ENCODE results near the gene MELTF. TPM values are rescaled to one million over a fixed set of nuclear protein-coding genes. Genes with fewer than 3 reads are reported as not detected.

MELTF gene
- total and polyA plus RNA-seq, 9 of the 15 experiments (the other 6 are each of a cell fraction or from before 2014, with no cell fraction given): 0.35 to 10.5 (median 4.5) TPM

GRCh38 chr3:197002701-197003454 is 26.7 kb downstream of the MELTF start (continued):
- TF ChIP-seq HMGXB4 (CRISPR knock-in tag; IDR thresholded peaks at IDR 0.05) (peak; percentile 96), GTF2B (IDR thresholded peaks at IDR 0.05; ENCODE audit: extremely low read depth, insufficient read length) (no peak), SMAD4 (CRISPR knock-in tag; conservative IDR thresholded peaks at IDR 0.05) (peak; percentile 91), CTCF (IDR thresholded peaks at IDR 0.05 in 2 of 3, conservative IDR thresholded peaks at IDR 0.05 in 1 of 3; ENCODE audit: insufficient read depth in 2 of 3, low read depth in 1 of 3, low read length in 3 of 3) (peak; percentile 48 to 83 (median 72)), MTA3 (IDR thresholded peaks at IDR 0.05; ENCODE audit: borderline replicate concordance) (0 out of 2 replicates have a peak, but pooled peaks have one; percentile 35), HMGN3 (IDR thresholded peaks at IDR 0.05; ENCODE audit: borderline replicate concordance, extremely low read depth, insufficient read length, low read depth, low read length) (peak; percentile 77), ZBTB33 (CRISPR knock-in tag; IDR thresholded peaks at IDR 0.05) (peak; percentile 44; the same call in 1 of the 2 replicates), POLR2G (IDR thresholded peaks at IDR 0.05; ENCODE audit: low read depth, low read length) (peak; percentile 74), SMC3 (conservative IDR thresholded peaks at IDR 0.05; ENCODE audit: insufficient read depth, low read depth, low read length) (peak; percentile 36; the same call in 1 of the 2 replicates), SRSF1 (IDR thresholded peaks at IDR 0.05; ENCODE audit: low read depth, low read length) (no peak), XRCC4 (IDR thresholded peaks at IDR 0.05; ENCODE audit: extremely low read depth, insufficient read depth, insufficient read length) (no peak), ARID1B (IDR thresholded peaks at IDR 0.05) (no peak), STAG1 (CRISPR knock-in tag; IDR thresholded peaks at IDR 0.05; ENCODE audit: borderline replicate concordance) (peak; percentile 58; the same call in 1 of the 2 replicates), THAP12 (CRISPR knock-in tag; IDR thresholded peaks at IDR 0.05) (0 out of 2 replicates have a peak, but pooled peaks have one; percentile 2), ZKSCAN3 (CRISPR knock-in tag; IDR thresholded peaks at IDR 0.05) (no peak), FOXP1 (CRISPR knock-in tag; IDR thresholded peaks at IDR 0.05) (peak; percentile 72; the same call in 1 of the 2 replicates), MAZ (CRISPR knock-in tag; conservative IDR thresholded peaks at IDR 0.05 in 1 of 2, IDR thresholded peaks at IDR 0.05 in 1 of 2) (peak; percentile 67 to 70; a peak in 2 of 4 replicates)

Measured in K562 (cell line).